HG03060 (cell line): Measurements from ENCODE around the gene OR10D3.
"Not testable (repeated sequence)": the region's sequence is repeated elsewhere in the genome, so short reads cannot be mapped to it uniquely, and the experiment has no call there.

Source experiments
- ATAC-seq: cut with Tn5 transposase; IDR thresholded peaks from one replicate; pipeline ENCODE4 v1.9.1; 2021; ENCODE audit warnings: low read depth, moderate number of reproducible peaks; ENCODE audit not compliant: unreplicated experiment

Gene OR10D3, protein sequence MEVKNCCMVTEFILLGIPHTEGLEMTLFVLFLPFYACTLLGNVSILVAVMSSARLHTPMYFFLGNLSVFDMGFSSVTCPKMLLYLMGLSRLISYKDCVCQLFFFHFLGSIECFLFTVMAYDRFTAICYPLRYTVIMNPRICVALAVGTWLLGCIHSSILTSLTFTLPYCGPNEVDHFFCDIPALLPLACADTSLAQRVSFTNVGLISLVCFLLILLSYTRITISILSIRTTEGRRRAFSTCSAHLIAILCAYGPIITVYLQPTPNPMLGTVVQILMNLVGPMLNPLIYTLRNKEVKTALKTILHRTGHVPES

DNA sequence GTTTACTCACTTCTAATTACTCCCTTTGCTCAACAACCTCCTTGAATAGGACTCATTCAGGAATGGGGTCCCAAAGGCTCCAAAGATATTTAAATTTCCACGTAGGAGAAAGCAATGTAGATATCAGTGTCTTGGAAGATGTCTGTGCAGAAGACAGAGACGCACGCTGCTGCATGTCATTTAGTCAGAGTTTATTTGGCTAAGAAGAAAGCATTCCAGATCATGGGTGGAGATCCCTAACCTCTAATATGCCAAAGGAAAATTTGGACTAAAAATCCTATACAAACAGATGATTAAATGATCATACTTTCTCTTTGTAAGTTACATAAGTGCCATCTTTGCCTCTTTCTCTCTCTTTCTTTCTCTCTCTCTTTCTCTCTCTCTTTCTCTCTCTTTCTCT is at the start of gene OR10D3:
Gene OR10D3, plus strand, starts transcription at position 278 of the 400 bp plus-strand sequence. CDS start 1,925 bp downstream, outside the sequence.
- ATAC-seq: no peak

DNA sequence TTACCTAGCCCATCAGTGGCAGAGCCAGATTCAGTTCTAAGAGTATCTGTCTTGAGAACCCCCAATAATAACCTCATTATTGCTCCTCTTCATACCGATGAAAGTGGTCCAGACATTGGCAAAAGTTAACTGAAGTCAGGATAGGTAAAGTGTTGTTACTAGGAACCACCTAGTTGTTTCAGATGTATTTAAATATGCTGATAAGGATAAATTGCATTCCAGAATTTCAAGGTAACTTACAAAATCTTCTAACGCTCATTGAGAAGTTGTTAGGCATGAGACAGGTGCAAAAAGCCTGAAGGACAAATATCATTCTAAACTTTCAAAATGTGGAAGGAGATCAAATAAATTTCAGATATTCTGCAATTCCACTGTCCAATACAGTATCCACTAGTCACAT is 40.1 kb upstream of the OR10D3 start:
- ATAC-seq: no peak

DNA sequence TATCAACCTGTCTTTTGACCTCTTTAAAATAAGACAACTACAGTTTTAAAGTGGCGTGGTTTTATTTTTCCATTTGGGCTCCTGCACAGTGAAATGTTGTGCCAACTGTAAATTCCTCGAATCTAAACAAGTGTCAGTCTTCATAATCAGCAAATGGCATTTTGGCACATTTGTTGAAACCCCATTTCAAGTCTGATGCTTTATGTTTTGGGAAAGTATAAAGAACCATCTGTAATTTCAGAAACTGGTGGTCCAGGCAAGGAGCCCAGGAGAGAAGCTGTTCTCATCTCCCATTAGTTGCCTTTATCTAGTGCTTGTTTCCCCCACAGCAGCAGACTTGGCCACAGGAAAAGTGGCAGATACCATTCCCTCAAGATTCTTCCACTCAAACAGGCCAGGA is 35.2 kb upstream of the OR10D3 start:
- no peak for ATAC-seq

DNA sequence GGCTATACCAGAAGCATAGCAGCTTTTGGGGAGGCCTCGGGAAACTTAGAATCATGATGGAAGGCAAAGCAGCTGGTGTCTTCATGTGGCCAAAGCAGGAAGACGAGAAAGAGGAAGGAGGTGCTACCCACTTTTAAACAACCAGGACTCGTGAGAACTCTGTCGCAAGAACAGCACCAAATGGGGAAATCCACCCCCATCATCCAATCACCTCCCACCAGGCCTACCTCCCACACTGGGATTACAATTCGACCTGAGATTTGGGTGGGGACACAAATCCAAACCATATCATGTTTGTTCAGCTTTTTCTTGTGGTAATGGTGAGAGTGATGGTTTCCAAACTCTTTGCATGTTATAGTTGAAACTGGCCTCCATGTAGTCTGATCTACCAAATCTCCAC is 32.5 kb upstream of the OR10D3 start:
- no peak for ATAC-seq

- ATAC-seq: no peak
These were observed 30.3 kb upstream of the OR10D3 start for GRCh38 chr11:124152770-124153407.

GRCh38 chr11:124153821-124154220 is 29.3 kb upstream of the OR10D3 start:
- no peak for ATAC-seq

DNA sequence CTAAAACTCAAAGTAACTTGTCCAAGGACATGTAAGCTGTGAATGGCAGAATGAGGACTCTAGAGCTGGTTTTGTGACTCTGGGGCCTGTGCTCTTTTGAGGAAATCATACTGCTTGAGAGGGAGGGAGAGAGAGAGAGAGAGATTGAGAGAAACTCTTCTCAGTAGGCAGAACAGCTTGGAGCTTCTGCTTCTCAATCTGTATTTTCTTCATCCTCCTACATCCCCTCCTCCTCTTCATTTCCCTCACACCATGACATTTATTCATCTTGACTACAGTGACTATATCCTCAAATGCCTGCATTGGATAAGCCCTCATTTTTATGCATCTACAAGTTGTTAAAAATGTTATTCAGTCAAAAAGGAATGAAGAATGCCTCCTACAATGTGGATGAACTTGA is 23.7 kb upstream of the OR10D3 start:
- ATAC-seq: no peak

DNA sequence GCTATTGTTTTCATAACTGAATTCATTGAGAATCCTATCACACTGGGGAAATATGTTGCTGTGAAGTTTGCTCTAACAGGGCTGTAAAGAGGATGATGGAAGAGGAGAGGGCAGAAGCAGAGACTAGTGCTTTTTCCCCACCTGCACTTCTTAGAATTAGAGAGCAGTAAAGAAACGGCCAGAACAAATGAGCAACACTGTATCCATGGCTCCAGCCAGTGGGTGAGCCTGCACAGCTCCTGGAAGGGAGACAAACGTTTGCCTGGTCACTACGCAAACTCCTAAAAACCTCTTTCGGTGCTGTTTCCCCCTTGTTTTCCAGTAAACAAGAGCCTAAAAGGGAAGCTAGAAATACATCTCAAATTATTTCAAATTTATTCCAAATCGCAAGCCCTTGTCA is 22.2 kb upstream of the OR10D3 start:
- no peak for ATAC-seq

DNA sequence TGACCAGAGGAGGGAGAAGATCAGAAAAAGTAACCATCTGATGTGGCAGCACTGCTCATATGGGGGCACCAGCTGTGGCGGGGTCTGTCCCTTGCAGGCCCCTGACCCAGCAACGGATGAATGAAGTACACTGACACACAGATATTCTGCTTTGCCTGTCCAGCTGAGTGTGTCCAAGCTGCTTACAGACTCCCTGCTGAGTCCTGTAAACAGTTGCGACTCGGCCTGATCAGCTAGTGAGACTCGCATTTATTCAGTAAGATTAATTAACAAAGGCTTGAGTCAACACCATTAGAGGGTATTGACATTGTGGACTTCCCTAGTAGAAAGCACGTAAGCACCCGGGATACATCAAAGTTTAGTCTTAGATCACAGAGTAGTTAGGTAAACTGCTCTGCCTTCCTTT is 15.3 kb upstream of the OR10D3 start:
- no peak for ATAC-seq

- ATAC-seq: no peak
These were observed 14.3 kb upstream of the OR10D3 start for GRCh38 chr11:124168796-124169195.

GRCh38 chr11:124170315-124170714 is 12.8 kb upstream of the OR10D3 start:
- ATAC-seq: not testable (repeated sequence)

DNA sequence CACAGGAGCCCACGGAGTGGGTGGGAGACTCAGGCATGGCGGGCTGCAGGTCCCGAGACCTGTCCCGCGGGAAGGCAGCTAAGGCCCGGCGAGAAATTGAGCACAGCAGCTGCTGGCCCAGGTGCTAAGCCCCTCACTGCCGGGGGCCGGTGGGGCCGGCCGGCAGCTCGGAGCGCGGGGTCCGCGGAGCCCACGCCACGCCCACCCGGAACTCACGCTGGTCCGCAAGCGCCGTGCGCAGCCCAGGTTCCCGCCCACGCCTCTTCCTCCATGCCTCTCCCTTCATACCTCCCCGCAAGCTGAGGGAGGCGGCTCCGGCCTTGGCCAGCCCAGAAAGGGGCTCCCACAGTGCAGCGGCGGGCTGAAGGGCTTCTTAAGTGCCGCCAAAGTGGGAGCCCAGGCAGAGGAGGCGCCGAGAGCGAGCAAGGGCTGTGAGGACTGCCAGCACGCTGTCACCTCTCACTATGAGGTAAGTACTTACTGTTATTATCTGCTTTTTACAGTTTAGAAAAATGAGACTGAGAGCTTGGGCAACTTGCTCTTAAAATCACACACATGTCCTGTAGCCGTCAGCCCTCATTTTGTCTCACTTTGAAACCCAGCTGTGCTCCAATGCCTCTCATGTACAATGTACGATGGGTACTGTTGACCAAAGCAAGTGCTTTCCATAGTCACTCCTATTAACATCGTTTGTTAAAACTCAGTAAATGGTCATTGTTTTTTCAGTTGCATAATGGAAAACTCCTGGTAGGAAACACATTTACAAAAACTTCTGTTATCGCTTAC is 12.2 kb upstream of the OR10D3 start:
- no peak for ATAC-seq

DNA sequence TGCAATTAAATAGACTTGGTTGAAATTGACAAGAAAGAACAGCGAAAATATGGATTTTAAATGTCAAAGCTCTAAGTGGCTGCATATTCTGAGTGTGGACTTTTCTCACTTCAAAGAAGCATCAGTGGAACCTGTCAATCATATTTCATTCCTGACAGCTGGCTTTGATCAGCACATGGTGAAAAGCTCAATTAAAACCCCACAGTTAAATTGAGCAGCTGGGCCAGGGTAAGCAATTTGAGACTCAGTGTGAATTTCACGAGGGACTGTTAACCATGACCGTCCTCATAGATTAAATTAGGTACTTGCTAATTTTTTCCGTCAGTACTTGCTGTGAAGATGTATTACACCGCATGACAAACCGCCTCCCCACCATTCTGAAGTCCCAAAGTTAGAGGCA is 11.0 kb upstream of the OR10D3 start:
- no peak for ATAC-seq

- no peak for ATAC-seq
These were observed 10.5 kb upstream of the OR10D3 start for GRCh38 chr11:124172599-124172998.

GRCh38 chr11:124174001-124174583 is 9.1 kb upstream of the OR10D3 start:
- ATAC-seq: no peak

GRCh38 chr11:124176925-124177715 is 6.0 kb upstream of the OR10D3 start:
- no peak for ATAC-seq

DNA sequence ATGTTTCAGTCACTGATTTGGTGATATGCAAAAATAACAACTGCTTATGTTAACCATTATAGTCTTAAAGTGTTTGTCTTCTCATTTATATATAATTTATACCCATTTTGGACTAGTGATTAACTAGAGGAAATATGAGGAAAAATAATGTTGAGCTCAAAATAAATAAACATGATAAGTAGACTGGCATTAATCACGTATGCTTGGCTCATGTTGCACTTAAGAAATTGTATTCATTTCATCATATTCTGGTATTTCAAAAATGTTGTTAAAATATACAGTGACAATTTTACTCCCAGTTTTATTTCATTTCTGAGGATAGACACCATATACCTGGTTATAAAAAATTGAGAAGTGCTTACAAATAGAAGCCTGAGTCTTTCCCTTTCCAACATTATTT is 3.8 kb upstream of the OR10D3 start:
- ATAC-seq: no peak

DNA sequence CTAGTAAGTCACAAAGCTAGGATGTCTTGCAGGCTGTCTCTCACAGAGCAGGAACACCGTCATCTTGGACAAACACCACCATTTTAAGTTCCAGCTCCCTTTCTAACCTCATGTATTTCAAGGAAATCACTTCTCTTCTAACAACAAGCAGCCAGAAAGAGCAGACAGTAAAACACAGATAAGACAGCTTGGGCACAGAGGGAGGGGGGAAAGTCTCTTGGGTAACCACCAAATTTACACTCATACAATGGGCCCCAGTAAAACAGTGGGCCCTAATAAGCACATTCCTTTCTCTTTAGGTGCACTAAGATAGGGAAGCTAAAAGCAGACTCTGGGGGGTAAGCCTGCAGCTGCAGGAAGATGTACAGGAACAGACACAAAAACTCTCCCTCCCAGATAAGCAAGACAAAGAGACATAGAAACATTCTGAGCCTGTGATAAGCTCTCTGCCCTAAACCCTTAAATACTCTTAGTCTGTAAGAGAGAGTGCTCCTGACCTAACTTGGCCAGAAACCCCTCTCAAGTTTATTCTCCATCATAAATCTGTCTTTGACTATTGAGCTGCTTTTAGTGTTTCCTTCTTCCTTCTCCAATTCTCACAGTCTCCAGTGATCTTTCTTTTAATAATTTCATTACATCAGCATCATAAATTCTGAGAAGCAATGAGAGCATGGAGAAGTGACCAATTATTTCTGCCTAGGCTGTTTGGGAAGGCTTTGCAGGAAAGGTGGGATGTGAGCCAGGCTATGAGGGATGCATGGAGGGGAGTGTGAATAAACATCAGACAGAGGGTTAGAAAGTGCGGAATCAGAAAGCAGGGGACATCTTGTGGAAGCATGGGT is 7.4 kb downstream of the OR10D3 start:
- ATAC-seq: no peak

DNA sequence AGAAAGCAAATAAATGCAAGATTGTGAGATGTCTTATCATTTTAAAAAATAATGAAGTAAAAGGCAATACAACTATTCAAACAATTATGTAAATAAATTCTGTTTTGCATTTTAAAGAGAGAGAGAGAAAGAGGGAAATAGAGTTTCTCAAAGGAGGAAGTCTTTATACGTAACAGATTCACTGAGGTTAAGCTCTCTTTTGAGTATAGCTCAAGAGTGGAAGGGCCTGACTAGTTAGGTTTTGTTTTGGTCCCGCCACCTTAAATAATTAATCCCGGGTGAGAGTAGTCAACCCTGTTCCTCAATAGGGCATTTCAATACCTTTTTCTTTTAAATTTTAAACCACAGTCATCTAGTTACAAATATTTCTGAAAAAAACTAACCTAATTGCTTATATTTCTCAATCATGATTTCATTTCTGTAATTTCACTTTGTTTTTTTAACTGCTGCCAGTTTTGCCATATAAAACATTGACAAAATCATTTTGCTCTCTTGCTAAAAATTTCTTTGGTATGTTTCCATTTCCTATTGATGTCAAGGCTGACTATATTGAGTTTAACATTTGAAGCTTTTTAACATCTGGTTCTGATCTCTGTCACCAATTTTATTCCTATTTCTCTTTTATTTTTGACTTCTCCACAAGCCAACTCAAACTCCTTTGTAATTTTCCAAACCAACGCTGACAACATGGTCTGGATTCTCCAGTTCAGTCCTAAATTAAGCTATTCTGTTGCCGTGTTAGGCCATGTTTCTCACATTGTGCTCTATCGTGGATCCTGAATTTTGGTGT is 10.3 kb downstream of the OR10D3 start:
- peak; percentile 67 for ATAC-seq
